H9 (cell line): ENCODE measurements around the gene PTGS1. TPM values are rescaled to one million over a fixed set of nuclear protein-coding genes. Genes with fewer than 3 reads are reported as not detected.
"Not testable (repeated sequence)": the region's sequence is repeated elsewhere in the genome, so short reads cannot be mapped to it uniquely, and the experiment has no call there.

Source experiments
- DNase-seq: peaks from one replicate; pipeline ENCODE4 v3.0.0-alpha.2; 2017
- H2AFZ ChIP-seq: one replicate; pipeline ENCODE4 v1.6.1; 2013; ENCODE audit warnings: mild to moderate bottlenecking, low read length, control low read depth, moderate library complexity
- H2AK5ac ChIP-seq: 2 replicates; pipeline ENCODE4 v1.6.1; 2013; ENCODE audit warnings: low read length, control low read depth, mixed read lengths; ENCODE audit not compliant: insufficient read length
- H2BK120ac ChIP-seq: one replicate; pipeline ENCODE4 v1.6.1; 2013; ENCODE audit warnings: low read depth, mild to moderate bottlenecking, low read length, control low read depth, inconsistent platforms; ENCODE audit not compliant: poor library complexity, severe bottlenecking
- H2BK12ac ChIP-seq: 2 replicates; pipeline ENCODE4 v1.6.1; 2013; ENCODE audit warnings: low read length, control low read depth, mixed read lengths, low read depth; ENCODE audit not compliant: insufficient read length
- H2BK15ac ChIP-seq: 2 replicates; pipeline ENCODE4 v1.6.1; 2013; ENCODE audit warnings: low read depth, low read length, control low read depth
- H2BK20ac ChIP-seq: one replicate; pipeline ENCODE4 v1.6.1; 2013; ENCODE audit warnings: low read depth, mild to moderate bottlenecking, low read length, control low read depth, inconsistent platforms; ENCODE audit not compliant: poor library complexity, severe bottlenecking
- H2BK5ac ChIP-seq: 2 replicates; pipeline ENCODE4 v1.6.1; 2013; ENCODE audit warnings: low read length, control low read depth, mixed read lengths; ENCODE audit not compliant: insufficient read length
- H3K14ac ChIP-seq: 2 replicates; pipeline ENCODE4 v1.6.1; 2013; ENCODE audit warnings: low read length, control low read depth; ENCODE audit not compliant: insufficient read depth
- H3K18ac ChIP-seq: 2 replicates; pipeline ENCODE4 v1.6.1; 2013; ENCODE audit warnings: low read depth, mild to moderate bottlenecking, mixed read lengths, low read length, control low read depth; ENCODE audit not compliant: insufficient read length
- H3K23ac ChIP-seq: 2 replicates; pipeline ENCODE4 v1.6.1; 2013; ENCODE audit warnings: low read length, control low read depth, mixed read lengths, low read depth; ENCODE audit not compliant: insufficient read length
- H3K23me2 ChIP-seq: 2 replicates; pipeline ENCODE4 v1.6.1; 2013; ENCODE audit warnings: low read depth, mild to moderate bottlenecking, mixed read lengths, low read length, control low read depth; ENCODE audit not compliant: insufficient read length, poor library complexity, severe bottlenecking
- H3K27ac ChIP-seq: 2 replicates; pipeline ENCODE4 v1.5.1; 2013; ENCODE audit warnings: low read length, control low read depth, mixed read lengths, low read depth; ENCODE audit not compliant: insufficient read length
- H3K27me3 ChIP-seq: 2 replicates; pipeline ENCODE4 v1.6.1; 2013; ENCODE audit warnings: low read length, control low read depth, inconsistent platforms; ENCODE audit not compliant: insufficient read depth
- H3K4ac ChIP-seq: 2 replicates; pipeline ENCODE4 v1.6.1; 2013; ENCODE audit warnings: low read depth, mild to moderate bottlenecking, control low read depth, inconsistent platforms, low read length, moderate library complexity
- H3K4me1 ChIP-seq: 2 replicates; pipeline ENCODE4 v1.6.1; 2013; ENCODE audit warnings: low read length, control low read depth, inconsistent platforms; ENCODE audit not compliant: insufficient read depth
- H3K4me2 ChIP-seq: 2 replicates; pipeline ENCODE4 v1.6.1; 2013; ENCODE audit warnings: low read length, control low read depth, mixed read lengths; ENCODE audit not compliant: insufficient read length, insufficient read depth
- H3K56ac ChIP-seq: 2 replicates; pipeline ENCODE4 v1.6.1; 2013; ENCODE audit warnings: low read depth, mild to moderate bottlenecking, mixed read lengths, low read length, control low read depth; ENCODE audit not compliant: insufficient read length
- H3K79me1 ChIP-seq: 2 replicates; pipeline ENCODE4 v1.6.1; 2013; ENCODE audit warnings: low read depth, mild to moderate bottlenecking, moderate library complexity, low read length, control low read depth, inconsistent platforms; ENCODE audit not compliant: insufficient read depth, poor library complexity, severe bottlenecking
- H3K79me2 ChIP-seq: 2 replicates; pipeline ENCODE4 v1.6.1; 2013; ENCODE audit warnings: low read length, control low read depth, inconsistent platforms; ENCODE audit not compliant: insufficient read depth
- H3K9ac ChIP-seq: 2 replicates; pipeline ENCODE4 v1.6.1; 2013; ENCODE audit warnings: low read length, control low read depth, mixed read lengths; ENCODE audit not compliant: insufficient read length; ENCODE audit errors: extremely low read depth
- H3K9me3 ChIP-seq: one replicate; pipeline ENCODE4 v1.6.1; 2013; ENCODE audit warnings: low read depth, low read length, inconsistent platforms; ENCODE audit not compliant: control insufficient read depth
- H3T11ph ChIP-seq: one replicate; pipeline ENCODE4 v1.6.1; 2013; ENCODE audit warnings: mild to moderate bottlenecking, low read length, control low read depth, inconsistent platforms
- H4K20me1 ChIP-seq: one replicate; pipeline ENCODE4 v1.6.1; 2013; ENCODE audit not compliant: control insufficient read depth, insufficient read length, insufficient read depth
- H4K5ac ChIP-seq: 2 replicates; pipeline ENCODE4 v1.6.1; 2013; ENCODE audit warnings: low read depth, mild to moderate bottlenecking, mixed read lengths, low read length, control low read depth; ENCODE audit not compliant: insufficient read length
- H4K8ac ChIP-seq: replicated peaks from 2 replicates; pipeline ENCODE4 v1.6.1; 2013; ENCODE audit warnings: low read length, control low read depth, mixed read lengths, low read depth; ENCODE audit not compliant: insufficient read length
- H4K91ac ChIP-seq: 2 replicates; pipeline ENCODE4 v1.6.1; 2013; ENCODE audit warnings: low read depth, mild to moderate bottlenecking, moderate library complexity, mixed read lengths, low read length, control low read depth; ENCODE audit not compliant: insufficient read length
- H3K27ac Mint-ChIP-seq, 3 experiments: 2 replicates in 2 of 3; 3 replicates in 1 of 3; pipeline ENCODE4 v1.8.0; 2020 to 2021; ENCODE audit warnings: mixed read lengths in 3 of 3, mild to moderate bottlenecking in 1 of 3, moderate library complexity in 1 of 3
- H3K27me3 Mint-ChIP-seq: 2 replicates; pipeline ENCODE4 v1.8.0; 2021; ENCODE audit warnings: low read depth, mild to moderate bottlenecking, moderate library complexity, mixed read lengths
- H3K36me3 Mint-ChIP-seq, 3 experiments: 2 replicates in 2 of 3; 3 replicates in 1 of 3; pipeline ENCODE4 v1.8.0; 2020 to 2021; ENCODE audit warnings: low read depth in 3 of 3, mixed read lengths in 3 of 3; ENCODE audit not compliant: insufficient read depth in 1 of 3
- H3K4me1 Mint-ChIP-seq, 2 experiments: 2 replicates each; pipeline ENCODE4 v1.8.0; 2020; ENCODE audit warnings: mixed read lengths in 2 of 2
- H3K4me3 Mint-ChIP-seq, 2 experiments: 2 replicates in 1 of 2; 3 replicates in 1 of 2; pipeline ENCODE4 v1.8.0; 2020 to 2021; ENCODE audit warnings: mild to moderate bottlenecking in 2 of 2, mixed read lengths in 2 of 2, moderate library complexity in 1 of 2
- H3K9me3 Mint-ChIP-seq, 2 experiments: 2 replicates in 1 of 2; 3 replicates in 1 of 2; pipeline ENCODE4 v1.8.0; 2020; ENCODE audit warnings: mild to moderate bottlenecking in 2 of 2, mixed read lengths in 2 of 2, moderate library complexity in 1 of 2
- WGBS: extraction: QIAGEN DNeasy Blood & Tissue Kit; methylation state at CpG from one replicate; pipeline ENCODE4 v1.1.7; 2013; ENCODE audit warnings: missing lambda C conversion rate, low lambda C conversion rate, mixed read lengths; ENCODE audit not compliant: insufficient read length; ENCODE audit errors: extremely low coverage; 5-methylcytosine and 5-hydroxymethylcytosine counted together
- total RNA-seq: library from RNA; stranded (reverse); gene quantifications from 2 replicates; pipeline ENCODE4 v1.2.1, GENCODE V29; 2021
- TF ChIP-seq, protein P1 (sequence below): fragments of 200-600 bp; sonication (generic); conservative IDR thresholded peaks from 3 replicates; pipeline ENCODE4 v1.8.0; 2021; ENCODE audit warnings: antibody characterized with exemption, mild to moderate bottlenecking

The PTGS1 gene
- total RNA-seq, 1 experiment from 2014 or later = 1.3 TPM

DNA sequence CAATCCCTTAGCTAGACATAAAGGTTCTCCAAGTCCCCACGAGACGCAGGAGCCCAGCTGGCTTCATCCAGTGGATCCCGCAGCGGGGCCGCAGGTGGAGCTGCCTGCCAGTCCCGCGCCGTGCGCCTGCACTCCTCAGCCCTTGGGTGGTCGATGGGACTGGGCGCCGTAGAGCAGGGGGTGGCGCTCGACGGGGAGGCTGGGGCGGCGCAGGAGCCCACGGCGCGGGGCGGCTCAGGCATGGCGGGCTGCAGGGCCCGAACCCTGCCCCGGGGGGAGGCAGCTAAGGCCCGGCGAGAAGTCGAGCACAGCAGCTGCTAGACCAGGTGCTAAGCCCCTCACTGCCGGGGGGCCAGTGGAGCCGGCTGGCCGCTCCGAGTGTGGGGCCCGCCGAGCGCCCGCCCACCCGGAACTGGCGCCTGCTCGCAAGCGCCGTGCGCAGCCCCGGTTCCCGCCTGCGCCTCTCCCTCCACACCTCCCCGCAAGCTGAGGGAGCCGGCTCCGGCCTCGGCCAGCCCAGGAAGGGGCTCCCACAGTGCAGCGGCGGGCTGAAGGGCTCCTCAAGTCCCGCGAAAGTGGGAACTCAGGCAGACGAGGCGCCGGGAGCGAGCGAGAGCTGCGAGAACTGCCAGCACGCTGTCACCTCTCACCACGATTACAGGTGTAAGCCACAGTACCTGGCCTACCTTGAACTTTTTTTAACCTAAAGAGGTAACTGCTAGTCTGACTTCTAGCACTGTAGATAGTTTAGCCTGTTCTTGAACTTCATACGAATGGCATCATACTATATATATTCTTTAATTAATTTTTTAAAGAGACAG, 35.5 kb downstream of the PTGS1 start:
- Mint-ChIP-seq H3K4me3 (peak overlapping the region; percentile 55 to 72), H3K36me3 (0 out of 7 replicates have a peak, but pooled peaks cover 0 to 4% (median 0%) of the 10 kb centered on the region in 3 experiments), H3K9me3 (peaks cover 11 to 35% of the 10 kb centered on the region in 2 experiments; a peak in 4 of 5 replicates), H3K27ac (no peak overlapping the region), H3K27me3 (peaks cover 41% of the 10 kb centered on the region), H3K4me1 (no peaks in the 10 kb centered on the region)
- Histone ChIP-seq H3K79me2 (no peaks in the 10 kb centered on the region), H3K4ac (no peak overlapping the region), H3K27ac (no peak overlapping the region), H3K23ac (no peak overlapping the region), H2BK15ac (no peak overlapping the region), H4K8ac (no peak overlapping the region), H4K5ac (no peak overlapping the region), H2BK5ac (no peak overlapping the region), H2BK120ac (no peak overlapping the region), H3K27me3 (no peaks in the 10 kb centered on the region), H3K9me3 (no peaks in the 10 kb centered on the region), H3K14ac (no peak overlapping the region), H4K91ac (no peak overlapping the region), H2AK5ac (no peak overlapping the region), H3K4me1 (no peaks in the 10 kb centered on the region), H3K23me2 (no peaks in the 10 kb centered on the region), H2AFZ (no peak overlapping the region), H3K56ac (no peak overlapping the region), H3K18ac (no peak overlapping the region), H3K4me2 (no peak overlapping the region), H3K79me1 (no peaks in the 10 kb centered on the region), H3T11ph (no peak overlapping the region), H2BK12ac (no peak overlapping the region), H3K9ac (no peak overlapping the region), H4K20me1 (no peaks in the 10 kb centered on the region), H2BK20ac (no peak overlapping the region)
- TF ChIP-seq, protein P1, sequence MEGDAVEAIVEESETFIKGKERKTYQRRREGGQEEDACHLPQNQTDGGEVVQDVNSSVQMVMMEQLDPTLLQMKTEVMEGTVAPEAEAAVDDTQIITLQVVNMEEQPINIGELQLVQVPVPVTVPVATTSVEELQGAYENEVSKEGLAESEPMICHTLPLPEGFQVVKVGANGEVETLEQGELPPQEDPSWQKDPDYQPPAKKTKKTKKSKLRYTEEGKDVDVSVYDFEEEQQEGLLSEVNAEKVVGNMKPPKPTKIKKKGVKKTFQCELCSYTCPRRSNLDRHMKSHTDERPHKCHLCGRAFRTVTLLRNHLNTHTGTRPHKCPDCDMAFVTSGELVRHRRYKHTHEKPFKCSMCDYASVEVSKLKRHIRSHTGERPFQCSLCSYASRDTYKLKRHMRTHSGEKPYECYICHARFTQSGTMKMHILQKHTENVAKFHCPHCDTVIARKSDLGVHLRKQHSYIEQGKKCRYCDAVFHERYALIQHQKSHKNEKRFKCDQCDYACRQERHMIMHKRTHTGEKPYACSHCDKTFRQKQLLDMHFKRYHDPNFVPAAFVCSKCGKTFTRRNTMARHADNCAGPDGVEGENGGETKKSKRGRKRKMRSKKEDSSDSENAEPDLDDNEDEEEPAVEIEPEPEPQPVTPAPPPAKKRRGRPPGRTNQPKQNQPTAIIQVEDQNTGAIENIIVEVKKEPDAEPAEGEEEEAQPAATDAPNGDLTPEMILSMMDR = no peak
- WGBS = no CpG with 5 or more reads among the region's 61 CpGs
- no peak for DNase-seq

DNA sequence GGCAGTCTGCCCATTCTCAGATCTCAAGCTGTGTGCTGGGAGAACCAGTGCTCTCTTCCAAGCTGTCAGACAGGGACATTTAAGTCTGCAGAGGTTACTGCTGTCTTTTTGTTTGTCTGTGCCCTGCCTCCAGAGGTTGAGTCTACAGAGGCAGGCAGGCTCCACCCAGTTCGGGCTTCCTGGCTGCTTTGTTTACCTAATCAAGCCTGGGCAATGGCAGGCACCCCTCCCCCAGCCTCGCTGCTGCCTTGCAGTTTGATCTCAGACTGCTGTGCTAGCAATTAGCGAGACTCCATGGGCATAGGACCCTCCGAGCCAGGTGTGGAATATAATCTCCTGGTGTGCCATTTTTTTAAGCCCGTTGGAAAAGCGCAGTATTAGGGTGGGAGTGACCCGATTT, 43.3 kb downstream of the PTGS1 start:
- H4K91ac ChIP-seq, H3K27me3 ChIP-seq, H3K4ac ChIP-seq, H3K4me3 Mint-ChIP-seq, H3K56ac ChIP-seq, H2BK15ac ChIP-seq, H3K4me1 ChIP-seq, H2BK12ac ChIP-seq, H3K14ac ChIP-seq, H4K20me1 ChIP-seq, DNase-seq, H2AK5ac ChIP-seq, H3K79me2 ChIP-seq, H2AFZ ChIP-seq, H3K23me2 ChIP-seq, H3K4me1 Mint-ChIP-seq, H3K18ac ChIP-seq, H2BK120ac ChIP-seq, H4K8ac ChIP-seq, H3K27ac Mint-ChIP-seq, H3K79me1 ChIP-seq, H3T11ph ChIP-seq, H2BK5ac ChIP-seq, H4K5ac ChIP-seq, H3K4me2 ChIP-seq, H2BK20ac ChIP-seq, H3K9ac ChIP-seq, H3K27ac ChIP-seq, H3K23ac ChIP-seq, H3K27me3 Mint-ChIP-seq: not testable (repeated sequence)
- WGBS = no CpG with 5 or more reads among the region's 7 CpGs
- Mint-ChIP-seq H3K9me3 (peaks cover 50 to 55% of the 10 kb centered on the region in 2 experiments), H3K36me3 (peaks cover 0 to 17% (median 2%) of the 10 kb centered on the region in 3 experiments; a peak in 3 of 7 replicates)
- H3K9me3 ChIP-seq = peaks cover 11% of the 10 kb centered on the region
